Measurements from ENCODE around the gene CASP8AP2.

DNA sequence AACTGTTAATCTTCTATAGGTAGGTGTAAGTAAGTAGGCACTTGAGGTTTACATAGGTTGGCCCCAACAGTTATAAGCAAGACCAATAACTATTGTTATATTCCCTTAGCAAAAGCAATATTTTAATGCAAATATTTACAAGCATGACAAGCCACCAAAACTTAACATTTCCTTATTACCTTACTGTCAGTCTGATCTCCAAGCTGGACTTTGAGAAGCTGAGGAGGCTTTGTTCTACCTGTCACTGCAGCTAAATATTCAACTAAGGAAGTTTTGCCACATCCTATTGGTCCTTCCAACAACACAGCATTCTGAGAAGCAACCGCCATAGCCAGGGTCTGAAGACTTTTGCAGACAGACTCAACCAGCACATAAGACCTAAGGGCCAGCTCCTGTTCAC is 39.7 kb upstream of the CASP8AP2 start:
- no peak for TF ChIP-seq CTCF (IDR thresholded peaks at IDR 0.05)
- TF ChIP-seq POLR2AphosphoS5 (IDR thresholded peaks at IDR 0.05; ENCODE audit: insufficient read depth in 1 of 2, low read depth in 1 of 2): no peak
- TF ChIP-seq POLR2A (IDR thresholded peaks at IDR 0.05): no peak

Data from vagina (tissue), 2 donors.